MM.1S (cell line): ENCODE measurements around the gene PLCZ1.

Experiments used
- CTCF ChIP-seq: fragments of 300-600 bp; sonication (generic); IDR thresholded peaks from 2 replicates; pipeline ENCODE4 v1.5.1; 2016; ENCODE audit warnings: antibody characterized with exemption, low read length, mixed read lengths
- EZH2 ChIP-seq: fragments of 300-600 bp; sonication (generic); optimal IDR thresholded peaks from 2 replicates; pipeline ENCODE3; 2017; ENCODE audit warnings: low read depth, mild to moderate bottlenecking, antibody characterized with exemption, low read length, mixed read lengths
- EZH2phosphoT487 ChIP-seq: fragments of 300-600 bp; sonication (generic); IDR thresholded peaks from 2 replicates; pipeline ENCODE4 v1.6.1; 2018; ENCODE audit warnings: antibody characterized with exemption, low read length

DNA sequence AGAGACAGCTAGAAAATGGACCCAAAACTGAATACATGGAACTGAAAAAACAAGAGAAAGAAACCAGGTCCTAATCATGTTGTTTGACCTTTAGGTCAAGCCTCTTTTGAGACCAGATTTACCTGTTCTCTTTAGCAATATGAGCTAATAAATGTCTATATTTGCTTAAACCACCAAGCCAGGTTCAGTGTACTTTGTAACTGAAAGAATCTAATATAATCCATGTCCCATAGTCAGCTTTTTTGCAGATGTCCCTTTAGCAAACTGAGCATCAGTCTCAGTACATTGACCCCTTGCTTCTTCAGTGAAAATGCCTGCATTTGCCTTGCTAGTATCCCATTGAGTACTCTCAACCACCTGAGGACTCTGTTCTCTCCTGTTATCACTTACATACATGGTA lies 61.7 kb downstream of the PLCZ1 start:
- TF ChIP-seq EZH2phosphoT487 (no peak), CTCF (no peak), EZH2 (no peak)
